Tibial nerve (tissue), 4 donors: ENCODE measurements around the gene PCDH9.

Experiments
- CTCF ChIP-seq, 5 experiments: fragments of 200-600 bp in 3 of 5; fragments of 450-650 bp in 2 of 5; sonication (generic) in 3 of 5; IDR thresholded peaks; one replicate each; pipeline ENCODE4 v1.5.1; 2016 to 2019; ENCODE audit warnings: antibody characterized with exemption in 5 of 5, mild to moderate bottlenecking in 3 of 5, moderate library complexity in 2 of 5
- EP300 ChIP-seq, 2 donors: sonication (generic); formaldehyde crosslinking; IDR thresholded peaks; one replicate each; pipeline ENCODE4 v1.6.1; 2017; ENCODE audit warnings: antibody characterized with exemption in 2 of 2, mild to moderate bottlenecking in 1 of 2
- POLR2A ChIP-seq, 2 donors: fragments of 450-650 bp; IDR thresholded peaks; one replicate each; pipeline ENCODE4 v1.6.1; 2017; ENCODE audit warnings: antibody characterized with exemption in 2 of 2, mild to moderate bottlenecking in 2 of 2, moderate library complexity in 2 of 2

- no peak for TF ChIP-seq CTCF (IDR thresholded peaks at IDR 0.05)
- TF ChIP-seq POLR2A (IDR thresholded peaks at IDR 0.05) = no peak
- no peak for TF ChIP-seq EP300 (IDR thresholded peaks at IDR 0.05)
These were observed 98.7 kb downstream of the PCDH9 start for GRCh38 chr13:67131393-67131792.
